ENCODE data around the gene EDIL3.

Gene EDIL3

GRCh38 chr5:84275609-84276008 is 109.1 kb downstream of the EDIL3 start:
- Histone ChIP-seq H3K9me3 (ENCODE audit: insufficient read depth, low read length) (no peaks in the 10 kb centered on the region), H3K4me3 (ENCODE audit: low read length) (no peak overlapping the region), H3K4me2 (ENCODE audit: low read length) (no peak overlapping the region), H2AFZ (ENCODE audit: low read depth, low read length) (no peak overlapping the region), H3K36me3 (replicated peaks; ENCODE audit: low read depth, low read length) (no peaks in the 10 kb centered on the region), H3K79me2 (ENCODE audit: low read length) (no peaks in the 10 kb centered on the region), H3K27me3 (ENCODE audit: low read depth, low read length) (no peaks in the 10 kb centered on the region), H3K27ac (ENCODE audit: low read length) (no peak overlapping the region), H3K9ac (ENCODE audit: low read length) (no peak overlapping the region), H3K4me1 (ENCODE audit: low read length) (no peaks in the 10 kb centered on the region), H4K20me1 (ENCODE audit: insufficient read depth, low read length) (no peaks in the 10 kb centered on the region)
- TF ChIP-seq CTCF (IDR thresholded peaks at IDR 0.05; ENCODE audit: low read depth, low read length) = no peak
- TF ChIP-seq EZH2phosphoT487 (IDR thresholded peaks at IDR 0.05; ENCODE audit: low read depth) = no peak

- Histone ChIP-seq H3K4me2 (ENCODE audit: low read length) (no peak overlapping the region), H2AFZ (ENCODE audit: low read depth, low read length) (no peak overlapping the region), H3K27ac (ENCODE audit: low read length) (no peak overlapping the region), H3K4me1 (ENCODE audit: low read length) (no peaks in the 10 kb centered on the region), H3K4me3 (ENCODE audit: low read length) (no peak overlapping the region), H3K27me3 (ENCODE audit: low read depth, low read length) (no peaks in the 10 kb centered on the region), H3K9ac (ENCODE audit: low read length) (no peak overlapping the region), H3K36me3 (replicated peaks; ENCODE audit: low read depth, low read length) (no peaks in the 10 kb centered on the region), H3K79me2 (ENCODE audit: low read length) (no peaks in the 10 kb centered on the region), H3K9me3 (ENCODE audit: insufficient read depth, low read length) (no peaks in the 10 kb centered on the region), H4K20me1 (ENCODE audit: insufficient read depth, low read length) (no peaks in the 10 kb centered on the region)
- TF ChIP-seq CTCF (IDR thresholded peaks at IDR 0.05; ENCODE audit: low read depth, low read length) (peak; percentile 56), EZH2phosphoT487 (IDR thresholded peaks at IDR 0.05; ENCODE audit: low read depth) (no peak)
Measured at GRCh38 chr5:84274585-84275468, 109.9 kb downstream of the EDIL3 start.

- Histone ChIP-seq H3K9me3 (ENCODE audit: insufficient read depth, low read length) (no peaks in the 10 kb centered on the region), H3K27ac (ENCODE audit: low read length) (no peak overlapping the region), H2AFZ (ENCODE audit: low read depth, low read length) (no peak overlapping the region), H3K79me2 (ENCODE audit: low read length) (no peaks in the 10 kb centered on the region), H4K20me1 (ENCODE audit: insufficient read depth, low read length) (no peaks in the 10 kb centered on the region), H3K27me3 (ENCODE audit: low read depth, low read length) (no peaks in the 10 kb centered on the region), H3K36me3 (replicated peaks; ENCODE audit: low read depth, low read length) (no peaks in the 10 kb centered on the region), H3K4me3 (ENCODE audit: low read length) (no peak overlapping the region), H3K4me1 (ENCODE audit: low read length) (no peaks in the 10 kb centered on the region), H3K4me2 (ENCODE audit: low read length) (no peak overlapping the region), H3K9ac (ENCODE audit: low read length) (no peak overlapping the region)
- TF ChIP-seq EZH2phosphoT487 (IDR thresholded peaks at IDR 0.05; ENCODE audit: low read depth) (no peak), CTCF (IDR thresholded peaks at IDR 0.05; ENCODE audit: low read depth, low read length) (no peak)
Measured at GRCh38 chr5:84273517-84273883, 111.2 kb downstream of the EDIL3 start.

GRCh38 chr5:84272771-84273516 is 111.7 kb downstream of the EDIL3 start:
- no peak overlapping the region for H3K27ac ChIP-seq (ENCODE audit: low read length)
- no peak overlapping the region for H3K4me2 ChIP-seq (ENCODE audit: low read length)
- no peaks in the 10 kb centered on the region for H3K27me3 ChIP-seq (ENCODE audit: low read depth, low read length)
- no peak overlapping the region for H3K9ac ChIP-seq (ENCODE audit: low read length)
- H3K36me3 ChIP-seq (replicated peaks; ENCODE audit: low read depth, low read length) = no peaks in the 10 kb centered on the region
- no peaks in the 10 kb centered on the region for H3K9me3 ChIP-seq (ENCODE audit: insufficient read depth, low read length)
- TF ChIP-seq EZH2phosphoT487 (IDR thresholded peaks at IDR 0.05; ENCODE audit: low read depth) (no peak), CTCF (IDR thresholded peaks at IDR 0.05; ENCODE audit: low read depth, low read length) (no peak)
- H3K4me1 ChIP-seq (ENCODE audit: low read length) = no peaks in the 10 kb centered on the region
- H2AFZ ChIP-seq (ENCODE audit: low read depth, low read length) = no peak overlapping the region
- no peak overlapping the region for H3K4me3 ChIP-seq (ENCODE audit: low read length)
- no peaks in the 10 kb centered on the region for H4K20me1 ChIP-seq (ENCODE audit: insufficient read depth, low read length)
- no peaks in the 10 kb centered on the region for H3K79me2 ChIP-seq (ENCODE audit: low read length)
